Left renal pelvis (tissue), 4 donors: ENCODE measurements around the gene CRYBG1. TPM values are rescaled to one million over a fixed set of nuclear protein-coding genes. Genes with fewer than 3 reads are reported as not detected.

Experiments used
- DNase-seq, 4 donors: peaks; one replicate each; pipeline ENCODE4 v3.0.0-alpha.2; 2013; ENCODE audit warnings: low read depth in 4 of 4, low spot score in 3 of 4
- polyA plus RNA-seq, 4 donors: library from polyadenylated mRNA; unstranded; fragments of 120-200 nt; gene quantifications; one replicate each; pipeline ENCODE4 v1.2.1, GENCODE V29; 2013; ENCODE audit not compliant: insufficient read length in 4 of 4

Gene CRYBG1
- polyA plus RNA-seq, 4 donors = 2.7 to 33.3 (median 29.7) TPM

- no peak for DNase-seq
Measured at GRCh38 chr6:106419900-106420613, 59.5 kb downstream of the CRYBG1 start.

- DNase-seq = no peak
Measured at GRCh38 chr6:106421496-106421895, 61.0 kb downstream of the CRYBG1 start.

DNA sequence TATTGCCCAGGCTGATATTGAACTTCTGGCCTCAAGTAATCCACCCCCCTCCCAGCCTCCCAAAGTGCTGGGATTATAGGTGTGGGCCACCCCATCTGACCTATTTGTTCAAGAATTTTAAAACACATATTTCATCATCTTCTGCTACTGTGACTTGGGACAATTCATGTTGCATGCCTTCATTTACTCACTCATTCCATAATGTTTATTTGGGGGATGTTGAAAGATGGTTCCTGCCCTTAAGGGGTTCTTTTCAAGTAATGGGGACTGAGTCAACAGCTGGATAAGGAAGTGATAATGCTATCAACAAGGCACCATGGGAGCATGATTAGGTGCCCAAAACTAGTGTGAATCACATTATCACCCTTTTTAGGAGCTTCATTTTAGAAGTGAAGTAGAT is 62.0 kb downstream of the CRYBG1 start:
- DNase-seq = no peak

DNA sequence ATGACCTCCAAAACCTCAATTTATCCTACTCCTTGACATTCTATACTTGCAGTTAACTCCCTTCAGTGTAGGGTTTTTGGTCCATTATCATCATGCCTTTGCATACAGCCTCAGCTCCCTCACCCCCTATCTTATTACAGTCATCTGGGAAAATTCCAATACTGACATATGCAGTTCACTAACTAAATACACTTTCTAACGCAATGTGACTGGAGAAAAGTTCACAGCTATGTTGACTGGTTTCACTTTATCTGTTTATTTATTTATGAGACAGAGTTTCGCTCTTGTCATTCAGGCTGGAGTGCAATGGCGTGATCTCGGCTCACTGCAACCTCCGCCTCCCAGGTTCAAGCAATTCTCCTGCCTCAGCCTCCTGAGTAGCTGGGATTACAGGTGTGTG is 64.9 kb downstream of the CRYBG1 start:
- DNase-seq = no peak

GRCh38 chr6:106426250-106426970 is 65.9 kb downstream of the CRYBG1 start:
- no peak for DNase-seq

DNA sequence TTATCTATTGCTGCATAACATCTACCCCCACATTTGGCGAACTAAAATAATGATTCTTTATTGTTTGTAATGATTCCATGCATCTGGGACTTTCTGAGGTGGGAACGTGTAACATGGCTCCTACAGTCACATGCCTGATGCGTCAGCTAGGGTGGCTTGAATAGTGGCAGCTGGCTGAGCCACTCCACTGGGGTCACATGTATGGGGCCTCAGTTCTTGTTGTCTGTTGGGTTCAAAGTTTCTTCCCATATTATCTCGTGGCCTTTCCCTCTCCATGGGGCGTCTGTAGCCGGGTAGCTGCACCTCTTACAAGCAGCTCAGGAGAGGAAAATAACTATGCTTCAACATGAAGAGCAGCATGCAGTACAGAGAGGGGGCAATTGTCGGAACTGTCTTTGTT is 69.9 kb downstream of the CRYBG1 start:
- no peak for DNase-seq

- DNase-seq = no peak
Measured at GRCh38 chr6:106431405-106431804, 70.9 kb downstream of the CRYBG1 start.

- DNase-seq = no peak
Measured at GRCh38 chr6:106431972-106432371, 71.5 kb downstream of the CRYBG1 start.

GRCh38 chr6:106434530-106434929 is 74.0 kb downstream of the CRYBG1 start:
- no peak for DNase-seq

- DNase-seq = no peak
Measured at GRCh38 chr6:106439459-106439858, 78.9 kb downstream of the CRYBG1 start.

DNA sequence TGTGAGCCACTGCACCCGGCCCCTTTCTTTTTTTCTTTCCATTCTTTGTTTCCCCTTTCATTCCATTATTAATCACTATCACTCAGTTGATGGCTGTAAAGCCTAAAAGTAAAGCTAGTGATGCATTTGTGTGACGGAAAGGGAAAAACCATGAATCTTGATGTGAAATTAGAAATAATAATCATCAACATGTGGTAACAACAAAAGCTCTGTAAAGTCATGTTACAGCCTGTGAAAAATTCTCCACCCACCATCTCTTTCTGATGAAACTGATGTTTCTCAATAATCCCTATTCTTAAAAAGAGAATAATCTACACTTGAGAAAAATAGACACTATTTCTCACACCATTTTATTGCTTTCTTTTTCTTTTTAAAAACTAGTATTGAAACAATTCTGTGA is 80.0 kb downstream of the CRYBG1 start:
- DNase-seq = no peak

DNA sequence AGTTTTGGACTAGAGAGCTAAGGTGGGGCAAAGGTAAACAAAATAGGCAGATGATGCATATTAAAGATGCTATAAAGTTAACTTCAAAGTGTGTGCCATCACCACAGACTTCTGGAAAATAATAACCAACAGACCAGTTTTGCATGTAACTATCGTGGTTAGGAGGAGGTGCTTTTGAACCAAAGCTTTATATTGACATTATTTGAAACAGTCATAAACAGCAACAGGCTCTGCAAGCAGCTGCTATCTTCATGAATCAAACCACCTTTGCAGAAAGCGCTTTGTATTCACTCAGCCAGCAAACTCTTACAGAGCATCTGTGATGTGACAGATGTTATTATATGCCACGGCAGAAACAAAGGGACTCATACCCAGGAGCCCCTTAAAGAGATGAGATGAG is 81.9 kb downstream of the CRYBG1 start:
- no peak for DNase-seq

DNA sequence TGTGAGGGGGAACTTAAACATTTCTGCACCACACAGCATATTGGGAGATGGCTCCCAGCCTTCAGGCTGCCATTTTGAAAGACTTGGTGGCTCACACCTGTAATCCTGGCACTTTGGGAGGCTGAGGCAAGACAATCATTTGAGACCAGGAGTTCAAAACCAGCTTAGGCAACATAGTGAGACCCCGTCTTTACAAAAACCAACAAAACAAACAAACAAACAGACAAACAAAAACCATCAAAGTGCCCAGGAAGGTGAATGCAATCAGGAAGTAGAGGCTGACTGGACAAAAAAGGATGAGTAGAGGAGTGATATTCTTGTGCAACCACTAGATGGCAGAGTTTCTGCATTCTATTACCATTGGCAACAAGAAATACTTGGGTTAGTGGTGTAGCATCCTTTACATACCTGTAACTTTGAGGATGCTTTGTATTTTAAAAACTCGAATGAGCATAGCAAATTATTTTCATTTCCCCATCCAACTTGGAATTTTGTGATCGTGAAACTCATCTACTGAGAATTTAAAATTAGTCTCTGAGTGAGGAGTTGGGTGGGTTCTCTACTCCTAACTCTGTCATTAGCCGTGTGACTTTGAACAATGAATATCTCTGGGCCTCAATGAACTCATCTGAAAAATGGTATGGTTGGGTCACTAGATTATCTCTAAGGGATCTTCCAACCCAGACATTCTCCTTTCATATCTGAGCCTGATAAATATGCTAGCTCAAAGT is 84.4 kb downstream of the CRYBG1 start:
- DNase-seq = no peak

GRCh38 chr6:106445508-106445878 is 85.0 kb downstream of the CRYBG1 start:
- no peak for DNase-seq

DNA sequence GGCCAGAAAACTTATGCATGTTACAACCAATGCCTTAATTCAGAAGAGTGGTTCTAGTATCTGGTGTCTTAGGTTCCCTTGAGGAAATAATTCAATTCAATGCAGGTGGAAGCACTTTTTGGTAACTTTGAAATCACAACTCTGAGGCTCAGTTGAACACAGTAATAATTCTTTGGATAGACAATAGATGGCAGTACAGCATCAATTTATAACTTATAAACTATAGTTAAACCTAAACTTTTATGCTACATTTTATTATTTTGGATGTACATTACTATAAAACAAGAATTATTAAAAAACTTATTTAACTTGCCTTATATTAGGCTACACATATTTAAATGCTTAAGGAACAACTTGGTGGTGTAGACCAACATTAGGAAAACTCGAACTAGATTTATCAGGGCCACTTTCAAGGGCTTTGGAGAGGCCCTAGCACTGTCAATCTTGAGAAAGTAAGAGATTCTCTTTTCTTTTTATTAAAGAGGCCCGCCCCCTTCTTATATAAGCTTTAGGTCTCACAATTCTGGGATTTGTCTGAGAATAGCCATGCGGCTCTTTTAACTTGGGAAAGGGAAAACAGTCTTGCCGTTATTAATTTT is 85.9 kb downstream of the CRYBG1 start:
- DNase-seq = no peak

GRCh38 chr6:106446983-106447382 is 86.5 kb downstream of the CRYBG1 start:
- DNase-seq = no peak

DNA sequence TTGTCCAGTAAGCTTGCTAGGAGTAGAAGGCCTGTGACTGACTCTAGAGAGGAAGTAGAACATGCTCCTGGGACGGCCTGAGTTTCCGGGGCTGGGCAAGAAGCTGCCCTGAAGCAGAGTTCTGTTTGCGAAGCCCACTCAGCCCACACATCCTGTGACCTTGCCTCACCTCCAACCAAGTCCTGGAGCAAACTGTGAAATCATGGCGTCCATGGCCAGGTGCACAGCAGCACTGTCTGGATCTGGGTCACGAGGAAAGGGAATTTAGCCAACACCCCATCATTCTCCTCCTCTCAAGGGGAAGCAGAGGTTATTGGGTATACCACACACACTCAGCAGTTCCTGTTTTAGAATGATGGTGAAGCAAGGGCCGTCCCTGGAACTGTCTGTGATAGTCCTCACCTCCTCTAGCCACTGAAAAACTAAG is 87.5 kb downstream of the CRYBG1 start:
- no peak for DNase-seq

GRCh38 chr6:106450653-106451052 is 90.1 kb downstream of the CRYBG1 start:
- no peak for DNase-seq

GRCh38 chr6:106451439-106451838 is 90.9 kb downstream of the CRYBG1 start:
- no peak for DNase-seq

DNA sequence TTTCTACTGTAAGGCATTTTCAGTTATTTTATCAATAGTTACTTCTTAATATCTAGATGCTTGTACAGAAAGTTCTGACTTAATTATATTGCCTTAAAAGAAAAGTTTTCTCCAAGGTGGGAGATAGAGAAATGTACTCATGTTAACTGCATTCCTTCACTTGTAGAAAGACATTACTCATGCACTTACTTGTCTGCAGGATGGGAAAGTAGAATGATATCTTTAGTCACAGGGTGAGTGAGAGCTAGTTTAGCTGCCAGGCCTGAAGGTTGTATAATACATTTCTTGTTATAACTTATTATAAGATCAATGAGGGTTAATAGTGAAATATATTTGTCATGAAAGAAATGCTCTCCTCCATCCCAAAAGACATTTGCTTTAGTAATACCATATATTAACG is 92.1 kb downstream of the CRYBG1 start:
- no peak for DNase-seq

DNA sequence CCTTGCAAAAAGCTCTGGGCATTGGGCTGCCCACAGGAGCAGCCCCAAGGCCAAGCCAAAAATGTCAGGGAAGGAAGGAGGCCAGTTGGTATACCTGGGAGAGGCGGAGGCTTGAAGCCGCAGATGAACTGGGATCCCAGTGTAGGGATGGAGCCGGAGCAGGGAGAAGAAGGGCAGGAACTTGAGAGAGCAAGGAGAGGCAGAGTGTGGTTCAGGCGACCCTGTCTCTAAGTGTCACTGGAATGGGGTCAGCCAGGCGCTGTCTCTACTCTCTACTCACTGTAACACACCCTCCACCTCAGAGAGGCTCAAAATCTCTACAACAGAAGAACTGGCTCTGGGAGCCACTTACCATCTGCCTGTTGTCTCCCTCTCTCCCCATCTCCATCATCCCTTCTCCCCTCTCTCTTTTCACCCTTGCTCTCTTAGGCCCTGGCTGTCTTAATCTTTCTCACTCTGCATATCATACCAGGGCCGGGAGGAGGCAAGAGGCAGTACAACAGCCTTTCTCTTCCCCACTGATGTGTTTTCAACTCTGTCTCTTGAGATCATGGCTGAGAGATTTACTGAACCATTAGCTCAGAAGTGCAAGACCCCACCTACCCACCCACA is 93.3 kb downstream of the CRYBG1 start:
- no peak for DNase-seq
